ENCODE data around the gene ATP13A1. TPM values are rescaled to one million over a fixed set of nuclear protein-coding genes. Genes with fewer than 3 reads are reported as not detected.

The ATP13A1 gene
- total RNA-seq, 1 experiment from 2014 or later: 41.1 TPM

- H3K4me3 ChIP-seq: no peak overlapping the region
- POLR2A ChIA-PET (ENCODE audit: unreplicated experiment): interaction anchor here (0.6 kb wide), 1 partner anchor 117 kb away, joined by 22 read pairs; no protein-coding TSS in a partner anchor
- CTCF ChIA-PET: interaction anchor here (0.6 kb wide), 1 partner anchor 306 kb away, joined by 4 read pairs; no protein-coding TSS in a partner anchor
- no peaks in the 10 kb centered on the region for H3K9me3 ChIP-seq (ENCODE audit: insufficient read depth, low read depth)
- intact Hi-C loops (cut with micrococcal nuclease; ENCODE audit: unreplicated experiment): loop anchor here (10.0 kb wide), 1 partner anchor 306 kb away; no protein-coding TSS in a partner anchor
- no peak for DNase-seq
- H3K9me2 ChIP-seq (ENCODE audit: insufficient read depth): no peaks in the 10 kb centered on the region
- H4K20me1 ChIP-seq (ENCODE audit: insufficient read depth): no peaks in the 10 kb centered on the region
- peaks cover 13% of the 10 kb centered on the region; the same call in 1 of the 2 replicates for H3F3A ChIP-seq (ENCODE audit: insufficient read depth, low read depth)
- H3K27ac ChIP-seq: no peak overlapping the region
- H2AFZ ChIP-seq: no peak overlapping the region
- H3K4me2 ChIP-seq: no peak overlapping the region
- BruUV-seq (replicated peaks): no TSS peak
- H3K27me3 ChIP-seq (ENCODE audit: insufficient read depth, low read depth): no peaks in the 10 kb centered on the region
- TF ChIP-seq EZH2 (IDR thresholded peaks at IDR 0.05; ENCODE audit: low read depth): no peak
- no peak for TF ChIP-seq CTCF (conservative IDR thresholded peaks at IDR 0.05)
- H3K36me3 ChIP-seq (ENCODE audit: low read depth): 0 out of 2 replicates have a peak, but pooled peaks cover 10% of the 10 kb centered on the region
- H3K79me2 ChIP-seq (ENCODE audit: low read depth): no peaks in the 10 kb centered on the region
- H3K4me1 ChIP-seq (replicated peaks; ENCODE audit: insufficient read depth): no peaks in the 10 kb centered on the region
Measured at GRCh38 chr19:19649155-19649554, 14.3 kb downstream of the ATP13A1 start.

- no peaks in the 10 kb centered on the region for H3K27me3 ChIP-seq (ENCODE audit: insufficient read depth, low read depth)
- no peak for DNase-seq
- peaks cover 15% of the 10 kb centered on the region; the same call in 1 of the 2 replicates for H3F3A ChIP-seq (ENCODE audit: insufficient read depth, low read depth)
- H2AFZ ChIP-seq: no peak overlapping the region
- TF ChIP-seq EZH2 (IDR thresholded peaks at IDR 0.05; ENCODE audit: low read depth): no peak
- TF ChIP-seq CTCF (conservative IDR thresholded peaks at IDR 0.05): no peak
- H3K36me3 ChIP-seq (ENCODE audit: low read depth): 0 out of 2 replicates have a peak, but pooled peaks cover 10% of the 10 kb centered on the region
- intact Hi-C loops (cut with micrococcal nuclease; ENCODE audit: unreplicated experiment): loop anchor here (10.0 kb wide), 1 partner anchor 308 kb away; no protein-coding TSS in a partner anchor
- H3K9me3 ChIP-seq (ENCODE audit: insufficient read depth, low read depth): no peaks in the 10 kb centered on the region
- H3K4me1 ChIP-seq (replicated peaks; ENCODE audit: insufficient read depth): no peaks in the 10 kb centered on the region
- H4K20me1 ChIP-seq (ENCODE audit: insufficient read depth): no peaks in the 10 kb centered on the region
- H3K27ac ChIP-seq: no peak overlapping the region
- H3K4me3 ChIP-seq: no peak overlapping the region
- H3K79me2 ChIP-seq (ENCODE audit: low read depth): no peaks in the 10 kb centered on the region
- BruUV-seq (replicated peaks): no TSS peak
- CTCF ChIA-PET: no interaction called here
- POLR2A ChIA-PET (ENCODE audit: unreplicated experiment): no interaction called here
- H3K9me2 ChIP-seq (ENCODE audit: insufficient read depth): no peaks in the 10 kb centered on the region
- no peak overlapping the region for H3K4me2 ChIP-seq
Measured at GRCh38 chr19:19647037-19647835, 16.2 kb downstream of the ATP13A1 start.

- Histone ChIP-seq H4K20me1 (ENCODE audit: insufficient read depth) (no peaks in the 10 kb centered on the region), H3K9me3 (ENCODE audit: insufficient read depth, low read depth) (no peaks in the 10 kb centered on the region), H3F3A (ENCODE audit: insufficient read depth, low read depth) (peaks cover 15% of the 10 kb centered on the region; the same call in 1 of the 2 replicates), H3K9me2 (ENCODE audit: insufficient read depth) (no peaks in the 10 kb centered on the region), H3K4me3 (no peak overlapping the region), H3K4me1 (replicated peaks; ENCODE audit: insufficient read depth) (no peaks in the 10 kb centered on the region), H2AFZ (no peak overlapping the region), H3K27ac (no peak overlapping the region), H3K79me2 (ENCODE audit: low read depth) (no peaks in the 10 kb centered on the region), H3K4me2 (no peak overlapping the region), H3K27me3 (ENCODE audit: insufficient read depth, low read depth) (no peaks in the 10 kb centered on the region), H3K36me3 (ENCODE audit: low read depth) (0 out of 2 replicates have a peak, but pooled peaks cover 10% of the 10 kb centered on the region)
- TF ChIP-seq EZH2 (IDR thresholded peaks at IDR 0.05; ENCODE audit: low read depth): no peak
- no peak for TF ChIP-seq CTCF (conservative IDR thresholded peaks at IDR 0.05)
- no peak for DNase-seq
- no TSS peak for BruUV-seq (replicated peaks)
- ChIA-PET POLR2A (ENCODE audit: unreplicated experiment) (no interaction called here), CTCF (no interaction called here)
- intact Hi-C loops (cut with micrococcal nuclease; ENCODE audit: unreplicated experiment): loop anchor here (10.0 kb wide), 1 partner anchor 309 kb away; no protein-coding TSS in a partner anchor
Measured at GRCh38 chr19:19645233-19645870, 18.1 kb downstream of the ATP13A1 start.
